ENCODE data around the gene GPC6. TPM values are rescaled to one million over a fixed set of nuclear protein-coding genes. Genes with fewer than 3 reads are reported as not detected.

The GPC6 gene
- total RNA-seq, 1 donor from 2014 or later, result not detected

GRCh38 chr13:94162289-94162688 is 935.7 kb downstream of the GPC6 start:
- H3K4me3 Mint-ChIP-seq, result no peak overlapping the region
- intact Hi-C loops (cut with micrococcal nuclease), result no loop called here
- H3K27ac Mint-ChIP-seq, result no peak overlapping the region

GRCh38 chr13:94163535-94163934 is 936.9 kb downstream of the GPC6 start:
- Mint-ChIP-seq H3K4me1 (peaks cover 2% of the 10 kb centered on the region), H3K4me3 (no peak overlapping the region), H3K27ac (no peak overlapping the region), H3K27me3 (no peaks in the 10 kb centered on the region), H3K36me3 (ENCODE audit: low read depth) (no peaks in the 10 kb centered on the region), H3K9me3 (no peaks in the 10 kb centered on the region)
- intact Hi-C loops (cut with micrococcal nuclease), result no loop called here
- no peak for DNase-seq

More at GRCh38 chr13:94162289-94162688, 935.7 kb downstream of the GPC6 start:
- Mint-ChIP-seq H3K4me1 (peaks cover 2% of the 10 kb centered on the region), H3K9me3 (no peaks in the 10 kb centered on the region), H3K27me3 (no peaks in the 10 kb centered on the region), H3K36me3 (ENCODE audit: low read depth) (no peaks in the 10 kb centered on the region)
- DNase-seq, result no peak

- no peaks in the 10 kb centered on the region for H3K4me1 Mint-ChIP-seq
- H3K36me3 Mint-ChIP-seq (ENCODE audit: low read depth), result no peaks in the 10 kb centered on the region
- no peak overlapping the region for H3K4me3 Mint-ChIP-seq
- H3K9me3 Mint-ChIP-seq, result no peaks in the 10 kb centered on the region
- H3K27ac Mint-ChIP-seq, result no peak overlapping the region
- intact Hi-C loops (cut with micrococcal nuclease), result no loop called here
- peaks cover 2% of the 10 kb centered on the region for H3K27me3 Mint-ChIP-seq
- DNase-seq, result no peak
Measured at GRCh38 chr13:94168783-94169453, 942.3 kb downstream of the GPC6 start.

GRCh38 chr13:94169454-94170144 is 943.0 kb downstream of the GPC6 start:
- Mint-ChIP-seq H3K4me1 (no peaks in the 10 kb centered on the region), H3K27me3 (peaks cover 2% of the 10 kb centered on the region), H3K4me3 (no peak overlapping the region), H3K36me3 (ENCODE audit: low read depth) (no peaks in the 10 kb centered on the region), H3K27ac (no peak overlapping the region), H3K9me3 (no peaks in the 10 kb centered on the region)
- no peak for DNase-seq
- intact Hi-C loops (cut with micrococcal nuclease), result no loop called here

- no peaks in the 10 kb centered on the region for H3K4me1 Mint-ChIP-seq
- no peak overlapping the region for H3K27ac Mint-ChIP-seq
- no peaks in the 10 kb centered on the region for H3K36me3 Mint-ChIP-seq (ENCODE audit: low read depth)
- H3K9me3 Mint-ChIP-seq, result no peaks in the 10 kb centered on the region
- H3K27me3 Mint-ChIP-seq, result peaks cover 2% of the 10 kb centered on the region
- intact Hi-C loops (cut with micrococcal nuclease), result no loop called here
- H3K4me3 Mint-ChIP-seq, result no peak overlapping the region
- no peak for DNase-seq
Measured at GRCh38 chr13:94170145-94170571, 943.6 kb downstream of the GPC6 start.

GRCh38 chr13:94172416-94172815 is 945.8 kb downstream of the GPC6 start:
- intact Hi-C loops (cut with micrococcal nuclease), result no loop called here
- H3K4me1 Mint-ChIP-seq, result no peaks in the 10 kb centered on the region
- H3K36me3 Mint-ChIP-seq (ENCODE audit: low read depth), result no peaks in the 10 kb centered on the region
- H3K27ac Mint-ChIP-seq, result no peak overlapping the region
- DNase-seq, result no peak
- H3K9me3 Mint-ChIP-seq, result no peaks in the 10 kb centered on the region
- H3K4me3 Mint-ChIP-seq, result no peak overlapping the region
- peaks cover 2% of the 10 kb centered on the region for H3K27me3 Mint-ChIP-seq

- H3K4me1 Mint-ChIP-seq, result no peaks in the 10 kb centered on the region
- H3K27me3 Mint-ChIP-seq, result peaks cover 2% of the 10 kb centered on the region
- no peak overlapping the region for H3K27ac Mint-ChIP-seq
- H3K36me3 Mint-ChIP-seq (ENCODE audit: low read depth), result no peaks in the 10 kb centered on the region
- H3K4me3 Mint-ChIP-seq, result no peak overlapping the region
- no peak for DNase-seq
- H3K9me3 Mint-ChIP-seq, result no peaks in the 10 kb centered on the region
- intact Hi-C loops (cut with micrococcal nuclease), result no loop called here
Measured at GRCh38 chr13:94173312-94173854, 946.8 kb downstream of the GPC6 start.

GRCh38 chr13:94174009-94174408 is 947.4 kb downstream of the GPC6 start:
- Mint-ChIP-seq H3K27ac (no peak overlapping the region), H3K9me3 (no peaks in the 10 kb centered on the region), H3K27me3 (peaks cover 2% of the 10 kb centered on the region), H3K4me1 (peaks cover 3% of the 10 kb centered on the region), H3K36me3 (ENCODE audit: low read depth) (no peaks in the 10 kb centered on the region), H3K4me3 (no peak overlapping the region)
- DNase-seq, result no peak
- intact Hi-C loops (cut with micrococcal nuclease), result no loop called here

GRCh38 chr13:94175076-94175475 is 948.5 kb downstream of the GPC6 start:
- Mint-ChIP-seq H3K4me3 (no peak overlapping the region), H3K27me3 (peaks cover 2% of the 10 kb centered on the region), H3K4me1 (peaks cover 3% of the 10 kb centered on the region), H3K36me3 (ENCODE audit: low read depth) (no peaks in the 10 kb centered on the region), H3K9me3 (no peaks in the 10 kb centered on the region), H3K27ac (no peak overlapping the region)
- DNase-seq, result no peak
- intact Hi-C loops (cut with micrococcal nuclease), result no loop called here

- H3K4me1 Mint-ChIP-seq, result peaks cover 3% of the 10 kb centered on the region
- H3K27me3 Mint-ChIP-seq, result peaks cover 2% of the 10 kb centered on the region
- no peaks in the 10 kb centered on the region for H3K36me3 Mint-ChIP-seq (ENCODE audit: low read depth)
- DNase-seq, result no peak
- H3K9me3 Mint-ChIP-seq, result no peaks in the 10 kb centered on the region
- intact Hi-C loops (cut with micrococcal nuclease), result no loop called here
- H3K4me3 Mint-ChIP-seq, result no peak overlapping the region
- H3K27ac Mint-ChIP-seq, result no peak overlapping the region
Measured at GRCh38 chr13:94176561-94176960, 950.0 kb downstream of the GPC6 start.

GRCh38 chr13:94177041-94177440 is 950.4 kb downstream of the GPC6 start:
- no peak overlapping the region for H3K27ac Mint-ChIP-seq
- H3K9me3 Mint-ChIP-seq, result no peaks in the 10 kb centered on the region
- no peak overlapping the region for H3K4me3 Mint-ChIP-seq
- peaks cover 3% of the 10 kb centered on the region for H3K4me1 Mint-ChIP-seq
- no peak for DNase-seq
- H3K36me3 Mint-ChIP-seq (ENCODE audit: low read depth), result no peaks in the 10 kb centered on the region
- intact Hi-C loops (cut with micrococcal nuclease), result no loop called here
- H3K27me3 Mint-ChIP-seq, result peaks cover 2% of the 10 kb centered on the region

- DNase-seq, result no peak
- H3K27me3 Mint-ChIP-seq, result peaks cover under 1% of the 10 kb centered on the region
- no peaks in the 10 kb centered on the region for H3K9me3 Mint-ChIP-seq
- intact Hi-C loops (cut with micrococcal nuclease), result no loop called here
- no peak overlapping the region for H3K4me3 Mint-ChIP-seq
- H3K4me1 Mint-ChIP-seq, result peaks cover 3% of the 10 kb centered on the region
- no peaks in the 10 kb centered on the region for H3K36me3 Mint-ChIP-seq (ENCODE audit: low read depth)
- H3K27ac Mint-ChIP-seq, result no peak overlapping the region
Measured at GRCh38 chr13:94178625-94179244, 952.1 kb downstream of the GPC6 start.

GRCh38 chr13:94181461-94182107 is 955.0 kb downstream of the GPC6 start:
- intact Hi-C loops (cut with micrococcal nuclease), result no loop called here
- Mint-ChIP-seq H3K9me3 (peaks cover 7% of the 10 kb centered on the region), H3K4me1 (peaks cover 3% of the 10 kb centered on the region), H3K36me3 (ENCODE audit: low read depth) (no peaks in the 10 kb centered on the region), H3K27me3 (no peaks in the 10 kb centered on the region), H3K4me3 (no peak overlapping the region), H3K27ac (no peak overlapping the region)
- no peak for DNase-seq

All from activated CD4-positive, alpha-beta T cell treated with anti-CD3 and anti-CD28 coated beads, Interleukin-2, amount 10 ng/mL, durations not matched to agents 24 days and 14 days (primary cell).